T-helper 1 cell (primary cell): ENCODE data around the gene ZCCHC17.

ENCODE experiments used
- DNase-seq, 5 donors: peaks; one replicate each; pipeline ENCODE4 v3.0.0-alpha.2; 2012 to 2020

Gene ZCCHC17

GRCh38 chr1:31396633-31397351 lies 100.0 kb downstream of the ZCCHC17 start:
- no peak for DNase-seq

DNA sequence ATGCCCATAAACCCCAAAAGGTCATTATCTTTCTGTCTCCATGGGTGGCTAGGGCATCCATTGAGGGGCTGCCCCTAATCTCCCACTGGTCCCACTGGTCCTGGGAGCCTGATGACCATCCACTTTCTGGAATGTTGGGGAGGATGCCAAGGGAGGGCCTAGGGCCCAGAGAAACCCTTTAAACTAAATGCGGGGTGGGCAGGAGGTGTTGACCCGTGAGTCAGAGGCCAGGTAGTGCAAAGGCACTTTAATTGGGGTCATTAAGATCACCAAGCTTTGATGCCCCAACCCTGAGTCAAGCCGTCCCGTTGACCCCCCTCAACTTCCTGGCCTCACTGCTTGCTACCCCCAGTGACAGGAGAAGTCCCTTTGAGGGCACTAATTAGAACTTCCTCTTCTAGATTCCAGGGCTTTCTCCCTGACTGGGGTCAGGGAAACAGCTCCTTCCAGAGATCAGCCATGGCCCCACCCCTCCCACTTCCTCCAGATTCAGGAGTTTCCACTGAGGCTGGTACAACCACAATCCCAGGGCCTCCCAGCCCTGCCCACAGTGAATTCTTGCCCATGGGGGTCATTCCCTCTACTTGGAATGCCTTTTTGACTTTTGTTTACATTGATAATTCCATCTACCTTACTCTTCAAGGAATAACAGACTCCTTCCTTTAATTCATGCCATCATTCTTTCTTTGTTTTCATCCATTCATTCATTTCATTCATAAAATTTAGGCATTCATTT lies 100.7 kb downstream of the ZCCHC17 start:
- no peak for DNase-seq

- no peak for DNase-seq
These were observed 101.4 kb downstream of the ZCCHC17 start for GRCh38 chr1:31398246-31398645.

- no peak for DNase-seq
These were observed 103.1 kb downstream of the ZCCHC17 start for GRCh38 chr1:31399976-31400375.

GRCh38 chr1:31400393-31400792 lies 103.6 kb downstream of the ZCCHC17 start:
- DNase-seq: no peak

DNA sequence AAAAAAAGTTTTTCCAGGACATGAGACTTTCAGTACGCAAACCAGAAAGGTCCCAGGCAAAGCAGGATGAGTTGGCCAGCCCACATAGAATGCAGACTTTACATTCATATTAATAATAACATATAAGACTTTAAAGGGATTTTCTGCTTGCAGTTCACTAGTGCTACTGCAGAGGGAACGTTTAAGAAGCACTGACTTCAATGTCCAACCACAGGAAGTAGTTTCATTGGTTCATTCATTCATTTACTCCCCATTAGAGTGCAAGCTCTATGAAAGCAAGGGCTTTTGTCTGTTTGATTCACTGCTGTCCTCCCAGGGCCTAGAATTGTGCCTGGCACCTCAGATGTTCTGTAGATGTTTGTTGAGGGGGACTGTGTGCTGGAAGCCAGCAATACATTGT lies 104.4 kb downstream of the ZCCHC17 start:
- no peak for DNase-seq

- DNase-seq: no peak
These were observed 108.9 kb downstream of the ZCCHC17 start for GRCh38 chr1:31405578-31406245.

- DNase-seq: no peak
These were observed 110.3 kb downstream of the ZCCHC17 start for GRCh38 chr1:31407029-31407626.

- DNase-seq: no peak
These were observed 112.0 kb downstream of the ZCCHC17 start for GRCh38 chr1:31408788-31409318.

GRCh38 chr1:31409946-31410858 lies 113.4 kb downstream of the ZCCHC17 start:
- no peak for DNase-seq

- no peak for DNase-seq
These were observed 114.0 kb downstream of the ZCCHC17 start for GRCh38 chr1:31410871-31411270.

DNA sequence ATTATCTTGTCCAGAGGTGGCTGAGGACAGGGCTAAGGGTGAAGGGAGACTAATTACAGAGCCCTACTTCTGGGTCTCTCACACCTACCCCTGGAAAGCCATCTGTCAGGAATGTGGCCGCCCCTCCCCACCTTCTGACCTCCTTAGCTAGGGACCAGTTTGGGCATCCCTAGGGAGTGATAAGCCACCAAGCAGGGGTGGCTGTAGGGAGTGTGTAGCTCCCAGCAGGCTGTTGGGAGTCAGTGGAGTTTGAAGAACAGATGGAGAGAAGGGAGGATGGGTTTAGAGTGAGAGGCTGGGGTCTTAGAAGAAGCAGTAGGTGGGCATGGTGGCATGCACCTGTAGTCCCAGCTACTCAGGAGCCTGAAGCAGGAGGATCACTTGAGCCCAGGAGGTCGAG lies 115.4 kb downstream of the ZCCHC17 start:
- no peak for DNase-seq

- DNase-seq: peak in 1 of 5 donors; percentile 22
These were observed 116.0 kb downstream of the ZCCHC17 start, which contains the start of gene SERINC2 for GRCh38 chr1:31412732-31413404. SERINC2 (plus strand) TSS chr1:31413213; CDS start chr1:31413266, 53 bp downstream.

- DNase-seq: no peak
These were observed 116.7 kb downstream of the ZCCHC17 start for GRCh38 chr1:31413405-31414001.
